Endothelial cell of umbilical vein (primary cell): ENCODE measurements around the gene PRELID3B. TPM values are rescaled to one million over a fixed set of nuclear protein-coding genes. Genes with fewer than 3 reads are reported as not detected.

Experiments used
- BruUV-seq: library from RNA; stranded (reverse); fragments of 400-500 nt; replicated peaks from 2 replicates; lab custom pipeline; 2021; lab: Mats Ljungman, UMichigan
- CTCF ChIA-PET: fragments of 300-600, 350-600 bp; sonication (Branson Sonifier 250); formaldehyde crosslinking; loops from one replicate; lab custom pipeline; 2021; ENCODE audit warnings: antibody characterized with exemption, inconsistent platforms; lab: Charles Lee
- POLR2A ChIA-PET: fragments of 300-600, 350-600 bp; sonication (Branson Sonifier 250); formaldehyde crosslinking; loops from one replicate; lab custom pipeline; 2021; ENCODE audit warnings: antibody characterized with exemption, inconsistent platforms; lab: Charles Lee
- DNase-seq: peaks from one replicate; pipeline ENCODE4 v3.0.0-alpha.2; 2011; ENCODE audit warnings: low read depth, low spot score
- FAIRE-seq: peaks from 2 replicates; lab custom pipeline; 2011; peaks lifted over from hg19 to GRCh38; lab: Jason Lieb, UNC
- H2AFZ ChIP-seq: 2 replicates; pipeline ENCODE4 v1.6.0; 2012; ENCODE audit warnings: low read depth, low read length, control low read depth, inconsistent platforms
- H3K27ac ChIP-seq: 2 replicates; pipeline ENCODE4 v1.5.1; 2011; ENCODE audit warnings: low read depth, mild to moderate bottlenecking, control low read depth, low read length, moderate library complexity; ENCODE audit not compliant: insufficient read depth
- H3K27me3 ChIP-seq, 2 experiments: 2 replicates each; pipeline versions ENCODE4 v1.6.0 to v1.6.1; 2011; ENCODE audit warnings: low read length in 2 of 2, mixed read lengths in 1 of 2; ENCODE audit not compliant: control insufficient read depth in 2 of 2, insufficient read depth in 2 of 2
- H3K36me3 ChIP-seq, 2 experiments: 2 replicates in 1 of 2; 3 replicates in 1 of 2; pipeline ENCODE4 v1.5.1; 2011; ENCODE audit warnings: low read length in 2 of 2, mild to moderate bottlenecking in 1 of 2, moderate library complexity in 1 of 2; ENCODE audit not compliant: control insufficient read depth in 2 of 2, insufficient read depth in 2 of 2; ENCODE audit errors: extremely low read depth in 1 of 2
- H3K4me1 ChIP-seq: 3 replicates; pipeline ENCODE4 v1.5.1; 2011; ENCODE audit warnings: mild to moderate bottlenecking, low read length; ENCODE audit not compliant: control insufficient read depth, insufficient read depth; ENCODE audit errors: extremely low read depth
- H3K4me2 ChIP-seq: 2 replicates; pipeline ENCODE4 v1.6.1; 2011; ENCODE audit warnings: low read length, control low read depth, mixed read lengths; ENCODE audit not compliant: insufficient read depth
- H3K4me3 ChIP-seq, 3 experiments: fragments of 200-600 bp in 1 of 3; sonication (generic), shearing (Covaris generic) in 1 of 3; replicated peaks in 1 of 3; 2 replicates each; pipeline ENCODE4 v1.5.1; 2011 to 2016; ENCODE audit warnings: control low read depth in 3 of 3, low read length in 3 of 3, mild to moderate bottlenecking in 2 of 3, inconsistent platforms in 1 of 3, low read depth in 1 of 3, moderate library complexity in 1 of 3; ENCODE audit not compliant: insufficient read depth in 1 of 3
- H3K79me2 ChIP-seq: 2 replicates; pipeline ENCODE4 v1.6.0; 2012; ENCODE audit warnings: low read length, inconsistent platforms; ENCODE audit not compliant: control insufficient read depth, insufficient read depth
- H3K9ac ChIP-seq: replicated peaks from 2 replicates; pipeline ENCODE3; 2011; ENCODE audit warnings: low read length, control low read depth; ENCODE audit not compliant: insufficient read depth; ENCODE audit errors: extremely low read depth
- H3K9me1 ChIP-seq: replicated peaks from 3 replicates; pipeline ENCODE4 v1.6.0; 2011; ENCODE audit warnings: mild to moderate bottlenecking, low read length; ENCODE audit not compliant: control insufficient read depth, insufficient read depth; ENCODE audit errors: extremely low read depth
- H3K9me3 ChIP-seq: replicated peaks from 2 replicates; pipeline ENCODE4 v1.5.1; 2012; ENCODE audit warnings: low read length, inconsistent platforms; ENCODE audit not compliant: control insufficient read depth, insufficient read depth
- H4K20me1 ChIP-seq: replicated peaks from 2 replicates; pipeline ENCODE3; 2011; ENCODE audit warnings: mild to moderate bottlenecking, low read length; ENCODE audit not compliant: control insufficient read depth, insufficient read depth; ENCODE audit errors: extremely low read depth
- EZH2 ChIP-seq: IDR thresholded peaks from 2 replicates; pipeline ENCODE4 v1.6.1; 2012; ENCODE audit warnings: borderline replicate concordance, low read depth, mild to moderate bottlenecking, moderate library complexity, low read length, inconsistent platforms; ENCODE audit not compliant: severe bottlenecking
- FOS ChIP-seq: IDR thresholded peaks from 2 replicates; pipeline ENCODE4 v1.6.1; 2011; ENCODE audit warnings: mild to moderate bottlenecking, low read length, moderate library complexity, borderline replicate concordance; ENCODE audit not compliant: insufficient read depth
- GATA2 ChIP-seq: IDR thresholded peaks from 2 replicates; pipeline ENCODE4 v1.7.0; 2011; ENCODE audit warnings: low read depth, mild to moderate bottlenecking, moderate library complexity, mixed read lengths, low read length; ENCODE audit not compliant: insufficient read length, insufficient read depth
- JUN ChIP-seq: IDR thresholded peaks from 2 replicates; pipeline ENCODE4 v1.6.1; 2011; ENCODE audit warnings: borderline replicate concordance, low read depth; ENCODE audit not compliant: insufficient read length, insufficient read depth
- MYC ChIP-seq: IDR thresholded peaks from one replicate; pipeline ENCODE4 v1.6.1; 2011; ENCODE audit warnings: mild to moderate bottlenecking, low read depth, low read length
- POLR2A ChIP-seq: IDR thresholded peaks from 2 replicates; pipeline ENCODE4 v1.6.1; 2012; ENCODE audit warnings: low read depth, mild to moderate bottlenecking, control low read depth, low read length
- POLR2AphosphoS5 ChIP-seq: IDR thresholded peaks from 2 replicates; pipeline ENCODE4 v1.6.1; 2012; ENCODE audit warnings: low read depth, mild to moderate bottlenecking, control low read depth, low read length, moderate library complexity; ENCODE audit not compliant: insufficient read depth
- dilution Hi-C: fragments of 300-500 bp; cut with MboI; formaldehyde crosslinking; loops from one replicate; pipeline ENCODE4 v1.15.0; 2019; ENCODE audit warnings: low sequenced_read_pairs; ENCODE audit not compliant: extremely low pct_ligation_motif_present
- intact Hi-C: fragments of 100-400 bp; cut with micrococcal nuclease; formaldehyde crosslinking; loops from one replicate; pipeline ENCODE4 v1.10.0; 2022
- polyA plus RNA-seq, 4 experiments: library from polyadenylated mRNA; depleted of rRNA in 3 of 4; stranded (reverse) in 3 of 4; unstranded in 1 of 4; fragments of >200 nt; gene quantifications; 2 replicates each; pipeline versions ENCODE4 v1.2.1 to v1.2.3, GENCODE V29; 2011 to 2012; ENCODE audit warnings: missing spikeins in 1 of 4
- total RNA-seq: library from RNA; stranded (reverse); gene quantifications from 2 replicates; pipeline ENCODE4 v1.2.3, GENCODE V29; 2021
- TF ChIP-seq, protein P1 (sequence below), 2 donors: IDR thresholded peaks; 1 replicate in 1 of 2; 2 replicates in 1 of 2; pipeline ENCODE4 v1.5.1; 2011; ENCODE audit warnings: low read length in 2 of 2, mild to moderate bottlenecking in 2 of 2, moderate library complexity in 2 of 2, control low read depth in 1 of 2, inconsistent platforms in 1 of 2, low read depth in 1 of 2; ENCODE audit not compliant: insufficient read depth in 1 of 2; ENCODE audit errors: extremely low read depth in 1 of 2
- TF ChIP-seq, protein P2 (sequence below): IDR thresholded peaks from 2 replicates; pipeline ENCODE4 v1.6.1; 2011; ENCODE audit not compliant: insufficient read depth, insufficient read length

Gene PRELID3B
- total and polyA plus RNA-seq, 2 donors (not counting 3 experiments of a cell fraction or from before 2014, with no cell fraction given) = 14.9 to 57.2 TPM

GRCh38 chr20:58989196-58989595, 53.4 kb downstream of the PRELID3B start:
- no peak for FAIRE-seq
- intact Hi-C loops = loop anchor here (10.0 kb wide), 1 partner anchor 236 kb away; no protein-coding TSS in a partner anchor
- H3K79me2 ChIP-seq = peaks cover 21% of the 10 kb centered on the region
- H3K9ac ChIP-seq = no peak overlapping the region
- no peak overlapping the region for H3K4me3 ChIP-seq
- ChIA-PET CTCF (no interaction called here), POLR2A (no interaction called here)
- H3K4me1 ChIP-seq = no peaks in the 10 kb centered on the region
- BruUV-seq = no TSS peak
- no peak overlapping the region for H3K4me2 ChIP-seq
- no peaks in the 10 kb centered on the region for H3K9me3 ChIP-seq
- H3K9me1 ChIP-seq = no peaks in the 10 kb centered on the region
- peaks cover 34 to 54% of the 10 kb centered on the region in 2 experiments for H3K36me3 ChIP-seq
- no peak overlapping the region for H2AFZ ChIP-seq
- H4K20me1 ChIP-seq = no peaks in the 10 kb centered on the region
- DNase-seq = no peak
- no peaks in the 10 kb centered on the region for H3K27me3 ChIP-seq
- dilution Hi-C loops = no loop called here
- no peak for TF ChIP-seq GATA2
- no peak for TF ChIP-seq FOS
- TF ChIP-seq MYC = no peak
- TF ChIP-seq POLR2A = no peak
- no peak for TF ChIP-seq EZH2
- TF ChIP-seq, protein P1, sequence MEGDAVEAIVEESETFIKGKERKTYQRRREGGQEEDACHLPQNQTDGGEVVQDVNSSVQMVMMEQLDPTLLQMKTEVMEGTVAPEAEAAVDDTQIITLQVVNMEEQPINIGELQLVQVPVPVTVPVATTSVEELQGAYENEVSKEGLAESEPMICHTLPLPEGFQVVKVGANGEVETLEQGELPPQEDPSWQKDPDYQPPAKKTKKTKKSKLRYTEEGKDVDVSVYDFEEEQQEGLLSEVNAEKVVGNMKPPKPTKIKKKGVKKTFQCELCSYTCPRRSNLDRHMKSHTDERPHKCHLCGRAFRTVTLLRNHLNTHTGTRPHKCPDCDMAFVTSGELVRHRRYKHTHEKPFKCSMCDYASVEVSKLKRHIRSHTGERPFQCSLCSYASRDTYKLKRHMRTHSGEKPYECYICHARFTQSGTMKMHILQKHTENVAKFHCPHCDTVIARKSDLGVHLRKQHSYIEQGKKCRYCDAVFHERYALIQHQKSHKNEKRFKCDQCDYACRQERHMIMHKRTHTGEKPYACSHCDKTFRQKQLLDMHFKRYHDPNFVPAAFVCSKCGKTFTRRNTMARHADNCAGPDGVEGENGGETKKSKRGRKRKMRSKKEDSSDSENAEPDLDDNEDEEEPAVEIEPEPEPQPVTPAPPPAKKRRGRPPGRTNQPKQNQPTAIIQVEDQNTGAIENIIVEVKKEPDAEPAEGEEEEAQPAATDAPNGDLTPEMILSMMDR (IDR thresholded peaks at IDR 0.05; ENCODE audit: extremely low read depth in 1 of 2, insufficient read depth in 1 of 2, low read depth in 1 of 2, low read length in 2 of 2) = no peak
- TF ChIP-seq, protein P2, sequence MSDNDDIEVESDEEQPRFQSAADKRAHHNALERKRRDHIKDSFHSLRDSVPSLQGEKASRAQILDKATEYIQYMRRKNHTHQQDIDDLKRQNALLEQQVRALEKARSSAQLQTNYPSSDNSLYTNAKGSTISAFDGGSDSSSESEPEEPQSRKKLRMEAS = no peak
- no peak for TF ChIP-seq JUN
- TF ChIP-seq POLR2AphosphoS5 = no peak
- H3K27ac ChIP-seq = no peak overlapping the region
